Measurements from ENCODE around the gene S100A11.

Gene S100A11

GRCh38 chr1:152067929-152068328, 31.1 kb upstream of the S100A11 start:
- H3K27ac ChIP-seq: no peak overlapping the region
- ChIA-PET CTCF (no interaction called here), POLR2A (ENCODE audit: low non-redundant PET) (no interaction called here)
- TF ChIP-seq CTCF (conservative IDR thresholded peaks at IDR 0.05; ENCODE audit: low read depth): no peak
- DNase-seq (ENCODE audit: low spot score): no peak

GRCh38 chr1:152067150-152067549, 30.3 kb upstream of the S100A11 start:
- POLR2A ChIA-PET (ENCODE audit: low non-redundant PET): no interaction called here
- CTCF ChIA-PET: no interaction called here
- no peak overlapping the region for H3K27ac ChIP-seq
- DNase-seq (ENCODE audit: low spot score): no peak
- no peak for TF ChIP-seq CTCF (conservative IDR thresholded peaks at IDR 0.05; ENCODE audit: low read depth)

GRCh38 chr1:152061952-152062351, 25.1 kb upstream of the S100A11 start:
- POLR2A ChIA-PET (ENCODE audit: low non-redundant PET): no interaction called here
- no peak for TF ChIP-seq CTCF (conservative IDR thresholded peaks at IDR 0.05; ENCODE audit: low read depth)
- no peak overlapping the region for H3K27ac ChIP-seq
- DNase-seq (ENCODE audit: low spot score): no peak
- CTCF ChIA-PET: interaction anchor here (0.6 to 0.7 kb wide), 3 partner anchors 68 to 122 kb away, joined by 3 read pairs; no protein-coding TSS in a partner anchor

- ChIA-PET POLR2A (ENCODE audit: low non-redundant PET) (no interaction called here), CTCF (interaction anchor here (0.7 to 1.8 kb wide), 14 partner anchors 11 to 406 kb away, joined by 3 to 14 read pairs (median 4); partner anchors contain the start of gene TCHHL1)
- no peak for DNase-seq (ENCODE audit: low spot score)
- H3K27ac ChIP-seq: no peak overlapping the region
- TF ChIP-seq CTCF (conservative IDR thresholded peaks at IDR 0.05; ENCODE audit: low read depth): no peak
Observed at GRCh38 chr1:152053375-152053774, 16.6 kb upstream of the S100A11 start.

GRCh38 chr1:152052606-152053005, 15.8 kb upstream of the S100A11 start:
- peak; percentile 90 for TF ChIP-seq CTCF (conservative IDR thresholded peaks at IDR 0.05; ENCODE audit: low read depth)
- ChIA-PET CTCF (interaction anchor here (0.5 to 1.8 kb wide), 14 partner anchors 12 to 406 kb away, joined by 3 to 14 read pairs (median 4); partner anchors contain the start of gene TCHHL1), POLR2A (ENCODE audit: low non-redundant PET) (no interaction called here)
- H3K27ac ChIP-seq: no peak overlapping the region
- peak; percentile 83 for DNase-seq (ENCODE audit: low spot score)

- peak; percentile 36 for DNase-seq (ENCODE audit: low spot score)
- ChIA-PET POLR2A (ENCODE audit: low non-redundant PET) (no interaction called here), CTCF (interaction anchor here (0.6 to 1.9 kb wide), 4 partner anchors 60 to 389 kb away, joined by 4 to 7 read pairs (median 4); no protein-coding TSS in a partner anchor)
- peak; percentile 24; the same call in 1 of the 2 replicates for TF ChIP-seq CTCF (conservative IDR thresholded peaks at IDR 0.05; ENCODE audit: low read depth)
- H3K27ac ChIP-seq: peak overlapping the region; percentile 85
Observed at GRCh38 chr1:152050886-152051675, 14.3 kb upstream of the S100A11 start.

Data from RWPE1 (cell line).